Stimulated activated CD8-positive, alpha-beta memory T cell treated with anti-CD3 and anti-CD28 coated beads, Interleukin-15, amount 100 ng/mL, for 4 hours (primary cell): Measurements from ENCODE around the gene WDR20.
"Not testable (repeated sequence)": the region's sequence is repeated elsewhere in the genome, so short reads cannot be mapped to it uniquely, and the experiment has no call there.

Experiments used
- DNase-seq, 2 donors: peaks; one replicate each; pipeline ENCODE4 v3.0.0-alpha.2; 2020; ENCODE audit warnings: low read depth in 2 of 2

Gene WDR20

GRCh38 chr14:102139286-102140026 lies at the start of gene WDR20:
Gene WDR20, plus strand, starts transcription at chr14:102139897. Its CDS starts 27 bp downstream, at chr14:102139924.
- DNase-seq = peak; percentile 98 to 99

- no peak for DNase-seq
Observed at GRCh38 chr14:102090713-102091112, 49.0 kb upstream of the WDR20 start.

- no peak for DNase-seq
Observed at GRCh38 chr14:102092806-102093205, 46.9 kb upstream of the WDR20 start.

- no peak for DNase-seq
Observed at GRCh38 chr14:102094101-102094500, 45.6 kb upstream of the WDR20 start.

GRCh38 chr14:102095231-102095870 lies 44.3 kb upstream of the WDR20 start:
- DNase-seq = no peak

- no peak for DNase-seq
Observed at GRCh38 chr14:102095871-102096568, 43.7 kb upstream of the WDR20 start.

- DNase-seq = peak; percentile 37 to 42
Observed at GRCh38 chr14:102096569-102097188, 43.0 kb upstream of the WDR20 start.

- no peak for DNase-seq
Observed at GRCh38 chr14:102097441-102098135, 42.1 kb upstream of the WDR20 start.

GRCh38 chr14:102103062-102103695 lies 36.5 kb upstream of the WDR20 start:
- no peak for DNase-seq

- no peak for DNase-seq
Observed at GRCh38 chr14:102105369-102105768, 34.3 kb upstream of the WDR20 start.

GRCh38 chr14:102109332-102109731 lies 30.4 kb upstream of the WDR20 start:
- not testable (repeated sequence) for DNase-seq

GRCh38 chr14:102111101-102111500 lies 28.6 kb upstream of the WDR20 start:
- no peak for DNase-seq

- DNase-seq = no peak
Observed at GRCh38 chr14:102116361-102117180, 23.1 kb upstream of the WDR20 start.

- no peak for DNase-seq
Observed at GRCh38 chr14:102117852-102118251, 21.8 kb upstream of the WDR20 start.

GRCh38 chr14:102120888-102121287 lies 18.8 kb upstream of the WDR20 start:
- no peak for DNase-seq

GRCh38 chr14:102121567-102121966 lies 18.1 kb upstream of the WDR20 start:
- DNase-seq = no peak

- no peak for DNase-seq
Observed at GRCh38 chr14:102124419-102124818, 15.3 kb upstream of the WDR20 start.

- DNase-seq = no peak
Observed at GRCh38 chr14:102125546-102125945, 14.2 kb upstream of the WDR20 start.

GRCh38 chr14:102126807-102127455 lies 12.8 kb upstream of the WDR20 start:
- no peak for DNase-seq

GRCh38 chr14:102131741-102132140 lies 8.0 kb upstream of the WDR20 start:
- DNase-seq = no peak
